Measurements from ENCODE around the gene TAF4. TPM values are rescaled to one million over a fixed set of nuclear protein-coding genes. Genes with fewer than 3 reads are reported as not detected.
A peak's percentile ranks its signal among the peaks of the same experiment; 100 is the strongest.

The TAF4 gene
- total RNA-seq, 4 donors from 2014 or later: 18.9 to 93.5 (median 31.0) TPM

- H3K4me3 ChIP-seq: no peak overlapping the region
- no peaks in the 10 kb centered on the region for H3K9me3 ChIP-seq
- no peak overlapping the region for H3K27ac ChIP-seq
- DNase-seq: peak in 1 of 3 donors; percentile 21
- H3K27me3 ChIP-seq: no peaks in the 10 kb centered on the region
- peaks cover 0 to 4% (median 0%) of the 10 kb centered on the region in 3 donors for H3K36me3 ChIP-seq
- TF ChIP-seq, protein P1, sequence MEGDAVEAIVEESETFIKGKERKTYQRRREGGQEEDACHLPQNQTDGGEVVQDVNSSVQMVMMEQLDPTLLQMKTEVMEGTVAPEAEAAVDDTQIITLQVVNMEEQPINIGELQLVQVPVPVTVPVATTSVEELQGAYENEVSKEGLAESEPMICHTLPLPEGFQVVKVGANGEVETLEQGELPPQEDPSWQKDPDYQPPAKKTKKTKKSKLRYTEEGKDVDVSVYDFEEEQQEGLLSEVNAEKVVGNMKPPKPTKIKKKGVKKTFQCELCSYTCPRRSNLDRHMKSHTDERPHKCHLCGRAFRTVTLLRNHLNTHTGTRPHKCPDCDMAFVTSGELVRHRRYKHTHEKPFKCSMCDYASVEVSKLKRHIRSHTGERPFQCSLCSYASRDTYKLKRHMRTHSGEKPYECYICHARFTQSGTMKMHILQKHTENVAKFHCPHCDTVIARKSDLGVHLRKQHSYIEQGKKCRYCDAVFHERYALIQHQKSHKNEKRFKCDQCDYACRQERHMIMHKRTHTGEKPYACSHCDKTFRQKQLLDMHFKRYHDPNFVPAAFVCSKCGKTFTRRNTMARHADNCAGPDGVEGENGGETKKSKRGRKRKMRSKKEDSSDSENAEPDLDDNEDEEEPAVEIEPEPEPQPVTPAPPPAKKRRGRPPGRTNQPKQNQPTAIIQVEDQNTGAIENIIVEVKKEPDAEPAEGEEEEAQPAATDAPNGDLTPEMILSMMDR (IDR thresholded peaks at IDR 0.05): no peak
- no peak for TF ChIP-seq POLR2A (IDR thresholded peaks at IDR 0.05)
- H3K4me1 ChIP-seq: peaks cover 5 to 24% (median 10%) of the 10 kb centered on the region in 4 donors
Observed at GRCh38 chr20:62061851-62062423, 3.7 kb downstream of the TAF4 start.

- no peaks in the 10 kb centered on the region for H3K27me3 ChIP-seq
- H3K27ac ChIP-seq: no peak overlapping the region
- H3K36me3 ChIP-seq: peaks cover 0 to 4% (median 0%) of the 10 kb centered on the region in 3 donors
- DNase-seq: peak in 1 of 3 donors; percentile 11
- H3K4me1 ChIP-seq: peaks cover 5 to 21% (median 10%) of the 10 kb centered on the region in 4 donors
- H3K9me3 ChIP-seq: no peaks in the 10 kb centered on the region
- H3K4me3 ChIP-seq: no peak overlapping the region
- TF ChIP-seq, protein P1 (IDR thresholded peaks at IDR 0.05): no peak
- no peak for TF ChIP-seq POLR2A (IDR thresholded peaks at IDR 0.05)
Observed at GRCh38 chr20:62060631-62061541, 4.8 kb downstream of the TAF4 start.

GRCh38 chr20:62059920-62060630, 5.6 kb downstream of the TAF4 start:
- Histone ChIP-seq H3K9me3 (no peaks in the 10 kb centered on the region), H3K27me3 (no peaks in the 10 kb centered on the region), H3K4me3 (no peak overlapping the region), H3K4me1 (peaks cover 5 to 21% (median 10%) of the 10 kb centered on the region in 4 donors), H3K27ac (no peak overlapping the region), H3K36me3 (peaks cover 0 to 4% (median 0%) of the 10 kb centered on the region in 3 donors)
- peak in 1 of 3 donors; percentile 34 for DNase-seq
- TF ChIP-seq POLR2A (IDR thresholded peaks at IDR 0.05): no peak
- TF ChIP-seq, protein P1 (IDR thresholded peaks at IDR 0.05): no peak

DNA sequence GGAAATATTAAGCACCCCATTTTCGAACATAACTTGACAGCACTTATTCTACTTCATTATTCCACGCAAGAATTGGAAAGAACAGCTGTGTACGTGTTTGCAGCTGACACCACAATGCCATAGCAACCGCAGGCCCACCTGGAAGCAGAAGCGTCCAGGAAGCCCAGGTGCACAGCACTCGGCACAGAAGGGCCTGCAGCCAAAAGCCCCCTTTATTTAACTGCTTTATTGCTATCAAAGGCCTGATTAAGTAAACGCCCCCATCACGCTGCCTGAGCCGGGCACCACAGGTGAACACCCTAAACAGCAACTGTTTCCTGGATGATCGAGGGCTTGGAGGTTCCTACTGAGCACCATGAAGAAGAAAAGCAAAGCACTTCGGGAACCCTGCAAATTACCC, 6.3 kb downstream of the TAF4 start:
- TF ChIP-seq POLR2A (IDR thresholded peaks at IDR 0.05): no peak
- TF ChIP-seq, protein P1 (IDR thresholded peaks at IDR 0.05): no peak
- Histone ChIP-seq H3K4me1 (peaks cover 5 to 20% (median 10%) of the 10 kb centered on the region in 4 donors), H3K4me3 (no peak overlapping the region), H3K27ac (no peak overlapping the region), H3K9me3 (no peaks in the 10 kb centered on the region), H3K27me3 (no peaks in the 10 kb centered on the region), H3K36me3 (peaks cover 0 to 4% (median 0%) of the 10 kb centered on the region in 3 donors)
- no peak for DNase-seq

GRCh38 chr20:62058941-62059340, 6.7 kb downstream of the TAF4 start:
- no peak for DNase-seq
- no peak overlapping the region for H3K4me3 ChIP-seq
- TF ChIP-seq POLR2A (IDR thresholded peaks at IDR 0.05): no peak
- TF ChIP-seq, protein P1 (IDR thresholded peaks at IDR 0.05): no peak
- H3K27me3 ChIP-seq: no peaks in the 10 kb centered on the region
- H3K36me3 ChIP-seq: peaks cover 0 to 4% (median 0%) of the 10 kb centered on the region in 3 donors
- peaks cover 3 to 16% (median 7%) of the 10 kb centered on the region in 4 donors for H3K4me1 ChIP-seq
- no peak overlapping the region for H3K27ac ChIP-seq
- H3K9me3 ChIP-seq: no peaks in the 10 kb centered on the region

Data from Peyer's patch (tissue), 4 donors.